GM12878 (cell line): ENCODE results near the gene TCP11L2. TPM values are rescaled to one million over a fixed set of nuclear protein-coding genes. Genes with fewer than 3 reads are reported as not detected.

Experiments used
- ATAC-seq: fragments of 200-7000 bp; cut with Tn5 transposase; 3 replicates; pipeline ENCODE4 v1.9.1; 2020; ENCODE audit warnings: mild to moderate bottlenecking, moderate library complexity
- BruUV-seq: library from RNA; stranded (reverse); fragments of 400-500 nt; replicated peaks from 2 replicates; lab custom pipeline; 2021; lab: Mats Ljungman, UMichigan
- CTCF ChIA-PET: fragments of 300-600 bp; sonication (Branson Sonifier 250); formaldehyde crosslinking; extraction: SDS; loops from one replicate; lab custom pipeline; 2021; ENCODE audit warnings: inconsistent platforms; lab: Yijun Ruan, JAX
- POLR2A ChIA-PET: fragments of 350-600 bp; formaldehyde crosslinking; extraction: SDS; loops from one replicate; lab custom pipeline; 2021; ENCODE audit warnings: inconsistent platforms; lab: Charles Lee
- RAD21 ChIA-PET: fragments of 300-600 bp; sonication (Branson Sonifier 250); formaldehyde crosslinking; loops from one replicate; lab custom pipeline; 2023; ENCODE audit warnings: antibody characterized with exemption; ENCODE audit not compliant: unreplicated experiment; lab: Charles Lee
- SMC1A ChIA-PET: fragments of 300-600 bp; sonication (Branson Sonifier 250); formaldehyde crosslinking; loops from one replicate; lab custom pipeline; 2023; ENCODE audit not compliant: unreplicated experiment, uncharacterized antibody; lab: Charles Lee
- DNase-seq: peaks from one replicate; pipeline ENCODE4 v3.0.0-alpha.2; 2011; ENCODE audit warnings: low read depth, low spot score
- FAIRE-seq: peaks from 3 replicates; lab custom pipeline; 2011; peaks lifted over from hg19 to GRCh38; lab: Jason Lieb, UNC
- H2AFZ ChIP-seq: 2 replicates; pipeline ENCODE4 v1.6.0; 2011; ENCODE audit warnings: low read depth, low read length, control low read depth; ENCODE audit not compliant: control insufficient read depth
- H3K27ac ChIP-seq: 2 replicates; pipeline ENCODE4 v1.5.1; 2011; ENCODE audit warnings: control low read depth; ENCODE audit not compliant: control insufficient read depth, insufficient read depth
- H3K27me3 ChIP-seq, 2 experiments: replicated peaks in 1 of 2; 2 replicates each; pipeline versions ENCODE4 v1.6.0 to v1.6.1; 2011; ENCODE audit warnings: low read length in 1 of 2; ENCODE audit not compliant: control insufficient read depth in 2 of 2, insufficient read depth in 2 of 2
- H3K36me3 ChIP-seq, 2 experiments: 2 replicates each; pipeline ENCODE4 v1.5.1; 2011; ENCODE audit warnings: low read length in 1 of 2; ENCODE audit not compliant: control insufficient read depth in 2 of 2, insufficient read depth in 2 of 2
- H3K4me1 ChIP-seq: 2 replicates; pipeline ENCODE4 v1.6.1; 2011; ENCODE audit warnings: mild to moderate bottlenecking, low read length, moderate library complexity, mixed read lengths; ENCODE audit not compliant: control insufficient read depth, insufficient read depth
- H3K4me2 ChIP-seq: 2 replicates; pipeline ENCODE4 v1.6.0; 2011; ENCODE audit warnings: control low read depth; ENCODE audit not compliant: control insufficient read depth, insufficient read depth
- H3K4me3 ChIP-seq: fragments of 200-600 bp; sonication (generic); 2 replicates; pipeline ENCODE4 v1.5.1; 2016
- H3K79me2 ChIP-seq: 2 replicates; pipeline ENCODE4 v1.6.0; 2011; ENCODE audit warnings: low read length; ENCODE audit not compliant: control insufficient read depth, insufficient read depth
- H3K9ac ChIP-seq: 2 replicates; pipeline ENCODE4 v1.8.0; 2011; ENCODE audit warnings: low read length, control low read depth, mixed read lengths; ENCODE audit not compliant: control insufficient read depth, insufficient read depth
- H3K9me3 ChIP-seq: replicated peaks from 3 replicates; pipeline ENCODE4 v1.5.1; 2011; ENCODE audit warnings: mild to moderate bottlenecking, low read length; ENCODE audit not compliant: control insufficient read depth, insufficient read depth
- H4K20me1 ChIP-seq: 2 replicates; pipeline ENCODE4 v1.6.0; 2011; ENCODE audit not compliant: control insufficient read depth, insufficient read depth
- E2F4 ChIP-seq: IDR thresholded peaks from 2 replicates; pipeline ENCODE4 v1.6.1; 2012; ENCODE audit warnings: low read depth, low read length, improper control_type of control experiment
- EP300 ChIP-seq, 2 experiments: fragments of 150-350 bp in 1 of 2; IDR thresholded peaks; 2 replicates each; pipeline ENCODE4 v1.6.1; 2011 to 2012; ENCODE audit warnings: low read depth in 2 of 2, low read length in 2 of 2, borderline replicate concordance in 1 of 2, improper control_type of control experiment in 1 of 2, inconsistent platforms in 1 of 2; ENCODE audit not compliant: control insufficient read depth in 1 of 2
- EZH2 ChIP-seq: IDR thresholded peaks from 2 replicates; pipeline ENCODE4 v1.6.1; 2012; ENCODE audit warnings: low read depth, mild to moderate bottlenecking, control low read depth, inconsistent platforms, low read length, borderline replicate concordance; ENCODE audit not compliant: control insufficient read depth
- FOXK2 ChIP-seq: fragments of 450-650 bp; IDR thresholded peaks from 2 replicates; pipeline ENCODE4 v1.6.1; 2017; ENCODE audit warnings: mild to moderate bottlenecking, moderate library complexity
- MTA2 ChIP-seq: fragments of 450-650 bp; IDR thresholded peaks from 2 replicates; pipeline ENCODE4 v1.6.1; 2016; ENCODE audit warnings: low read depth, mild to moderate bottlenecking, moderate library complexity
- NFIC ChIP-seq: IDR thresholded peaks from 2 replicates; pipeline ENCODE4 v1.6.1; 2012; ENCODE audit warnings: low read depth, mild to moderate bottlenecking, inconsistent platforms, low read length, moderate library complexity
- POLR2A ChIP-seq: IDR thresholded peaks from 2 replicates; pipeline ENCODE4 v1.6.1; 2011; ENCODE audit warnings: low read depth, mild to moderate bottlenecking, low read length
- RELB ChIP-seq: fragments of 450-650 bp; IDR thresholded peaks from 2 replicates; pipeline ENCODE4 v1.6.1; 2017; ENCODE audit warnings: low read depth, mild to moderate bottlenecking, moderate library complexity
- SKIL ChIP-seq: fragments of 450-650 bp; IDR thresholded peaks from 2 replicates; pipeline ENCODE4 v1.6.1; 2017; ENCODE audit warnings: mild to moderate bottlenecking, low read depth, inconsistent platforms; ENCODE audit not compliant: poor library complexity, severe bottlenecking
- SREBF1 ChIP-seq: IDR thresholded peaks from 2 replicates; pipeline ENCODE4 v1.6.1; 2012; ENCODE audit warnings: mild to moderate bottlenecking, low read length
- YBX1 ChIP-seq: fragments of 450-650 bp; IDR thresholded peaks from 2 replicates; pipeline ENCODE4 v1.6.1; 2016; ENCODE audit warnings: antibody characterized with exemption
- ZBED1 ChIP-seq: IDR thresholded peaks from 2 replicates; pipeline ENCODE4 v1.6.1; 2016; ENCODE audit warnings: borderline replicate concordance
- WGBS: methylation state at CpG from one replicate; pipeline ENCODE4 v1.1.6; 2016; ENCODE audit warnings: low lambda C conversion rate; ENCODE audit not compliant: insufficient replicate concordance, insufficient coverage; ENCODE audit errors: missing lambda C conversion rate; 5-methylcytosine and 5-hydroxymethylcytosine counted together
- in situ Hi-C: fragments of 300-500 bp; cut with MboI; formaldehyde crosslinking; loops from 9 replicates; pipeline ENCODE4 v1.14.3; 2018; ENCODE audit warnings: mixed read lengths
- intact Hi-C: fragments of 100-400 bp; cut with micrococcal nuclease; formaldehyde crosslinking; loops from one replicate; pipeline ENCODE4 v1.14.2; 2022; ENCODE audit not compliant: unreplicated experiment
- polyA plus RNA-seq, 11 experiments: library from polyadenylated mRNA; depleted of rRNA in 4 of 11; unstranded in 6 of 11; stranded (reverse) in 5 of 11; fragments of >200 nt; fragmentation: Nextera tagmentation in 4 of 11; fragmentation: Illumina TruSeq in 1 of 11; extraction: Ambion mirVana in 4 of 11; extraction: Trizol in 1 of 11; gene quantifications; 1 replicate in 1 of 11; 2 replicates in 10 of 11; pipeline versions ENCODE4 v1.2.1 to v1.2.3, GENCODE V29; 2011 to 2016; ENCODE audit warnings: inconsistent platforms in 2 of 11, missing spikeins in 2 of 11, low read depth in 1 of 11
- total RNA-seq, 4 experiments: library from RNA; depleted of rRNA in 3 of 4; stranded (reverse); fragments of >200 nt in 3 of 4; fragmentation: Illumina TruSeq in 1 of 4; extraction: Trizol in 1 of 4; gene quantifications; 2 replicates each; pipeline versions ENCODE4 v1.2.1 to v1.2.3, GENCODE V29; 2013 to 2021

TCP11L2 gene
- total and polyA plus RNA-seq, 10 of the 15 experiments (the other 5 are each of a cell fraction or from before 2014, with no cell fraction given): 0.18 to 5.0 (median 0.90) TPM

GRCh38 chr12:106386813-106387535 is 84.4 kb downstream of the TCP11L2 start (continued):
- TF ChIP-seq RELB: no peak
- no peak for TF ChIP-seq EZH2
- no peak for TF ChIP-seq ZBED1
- TF ChIP-seq POLR2A: no peak
- no peak for TF ChIP-seq EP300 (IDR thresholded peaks at IDR 0.05; ENCODE audit: borderline replicate concordance in 1 of 2, control insufficient read depth in 1 of 2, low read depth in 2 of 2, low read length in 2 of 2)
- TF ChIP-seq MTA2: no peak

- H3K4me2 ChIP-seq: no peak overlapping the region
- WGBS: 91% methylated on average over 1 of the region's 1 CpG
- no peaks in the 10 kb centered on the region for H3K4me1 ChIP-seq
- intact Hi-C loops (loop anchor here (5.0 kb wide), 1 partner anchor 714 kb away; no protein-coding TSS in a partner anchor), in situ Hi-C loops (loop anchor here (5.0 to 10.0 kb wide), 3 partner anchors 454 to 717 kb away; no protein-coding TSS in a partner anchor)
- ChIA-PET POLR2A (interaction anchor here (1.2 kb wide), 1 partner anchor 29 kb away, joined by 3 read pairs; no protein-coding TSS in a partner anchor), CTCF (interaction anchor here (0.6 to 6.1 kb wide), 8 partner anchors 9 to 717 kb away, joined by 3 to 69 read pairs (median 4); no protein-coding TSS in a partner anchor), RAD21 (interaction anchor here (1.4 to 5.7 kb wide), 3 partner anchors 30 to 531 kb away, joined by 4 to 44 read pairs (median 12); no protein-coding TSS in a partner anchor), SMC1A (interaction anchor here (1.2 to 2.7 kb wide), 4 partner anchors 90 to 531 kb away, joined by 3 to 27 read pairs (median 15); no protein-coding TSS in a partner anchor)
- no peaks in the 10 kb centered on the region for H3K79me2 ChIP-seq
- no peaks in the 10 kb centered on the region for H3K9me3 ChIP-seq
- no TSS peak for BruUV-seq
- no peak for ATAC-seq
- no peak overlapping the region for H2AFZ ChIP-seq
- no peaks in the 10 kb centered on the region for H3K36me3 ChIP-seq
- H3K27me3 ChIP-seq: no peaks in the 10 kb centered on the region
- H4K20me1 ChIP-seq: no peaks in the 10 kb centered on the region
- H3K9ac ChIP-seq: no peak overlapping the region
- TF ChIP-seq SKIL (no peak), NFIC (no peak), SREBF1 (no peak), E2F4 (no peak), FOXK2 (no peak), YBX1 (no peak)
- no peak overlapping the region for H3K27ac ChIP-seq
- H3K4me3 ChIP-seq: no peak overlapping the region
- FAIRE-seq: no peak
- no peak for DNase-seq
Measured at GRCh38 chr12:106387848-106388377, 85.4 kb downstream of the TCP11L2 start.
